ENCODE measurements around the gene AIMP1.
"Not testable (repeated sequence)": the region's sequence is repeated elsewhere in the genome, so short reads cannot be mapped to it uniquely, and the experiment has no call there.

GRCh38 chr4:106321168-106321567, 4.8 kb downstream of the AIMP1 start:
- TF ChIP-seq CTCF (conservative IDR thresholded peaks at IDR 0.05 in 1 of 2, IDR thresholded peaks at IDR 0.05 in 1 of 2; ENCODE audit: extremely low read depth in 1 of 2, insufficient read depth in 1 of 2, low read depth in 1 of 2, low read length in 2 of 2); EZH2 (IDR thresholded peaks at IDR 0.05; ENCODE audit: borderline replicate concordance, low read length): not testable (repeated sequence)

Measured in mammary epithelial cell (primary cell).